ENCODE data around the gene FOXN4.

GRCh38 chr12:109334887-109335286 is 25.8 kb upstream of the FOXN4 start:
- TF ChIP-seq POLR2A (IDR thresholded peaks at IDR 0.05) (no peak), CTCF (IDR thresholded peaks at IDR 0.05) (no peak)

Measured in vagina (tissue), 2 donors.